Keratinocyte (primary cell): ENCODE data around the gene CLCNKB.
"Not testable (repeated sequence)": the region's sequence is repeated elsewhere in the genome, so short reads cannot be mapped to it uniquely, and the experiment has no call there.

Experiments
- CTCF ChIP-seq, 3 experiments: IDR thresholded peaks in 1 of 3; conservative IDR thresholded peaks in 1 of 3; optimal IDR thresholded peaks in 1 of 3; 2 replicates in 2 of 3; 3 replicates in 1 of 3; pipeline versions ENCODE3 to v1.5.1; 2011; ENCODE audit warnings: low read length in 3 of 3, mild to moderate bottlenecking in 3 of 3, moderate library complexity in 2 of 3, control low read depth in 1 of 3, inconsistent platforms in 1 of 3; ENCODE audit not compliant: insufficient read depth in 2 of 3; ENCODE audit errors: extremely low read depth in 1 of 3
- EZH2 ChIP-seq: IDR thresholded peaks from one replicate; pipeline ENCODE4 v1.6.1; 2012; ENCODE audit warnings: inconsistent platforms, mild to moderate bottlenecking, low read length, moderate library complexity

- TF ChIP-seq CTCF (optimal IDR thresholded peaks at IDR 0.05 in 1 of 3, IDR thresholded peaks at IDR 0.05 in 1 of 3, conservative IDR thresholded peaks at IDR 0.05 in 1 of 3; ENCODE audit: extremely low read depth in 1 of 3, insufficient read depth in 2 of 3, low read length in 3 of 3); EZH2: not testable (repeated sequence)
Measured at GRCh38 chr1:16029003-16029268, 14.6 kb upstream of the CLCNKB start.
